ENCODE data around the gene TBPL1. TPM values are rescaled to one million over a fixed set of nuclear protein-coding genes. Genes with fewer than 3 reads are reported as not detected.
A peak's percentile ranks its signal among the peaks of the same experiment; 100 is the strongest.

Gene TBPL1
- total RNA-seq, 2 donors from 2014 or later, result 0.99 to 10.9 TPM

- DNase-seq (no peak), ATAC-seq (no peak)
- H3K9me3 ChIP-seq, result no peaks in the 10 kb centered on the region
- intact Hi-C loops (cut with DNase I), result no loop called here
- WGBS, 2 donors, result 68 to 70% methylated on average over 8 of the region's 8 CpGs
- no peak overlapping the region for H3K4me3 ChIP-seq
- H3K27ac ChIP-seq, result no peak overlapping the region
- H3K36me3 ChIP-seq (replicated peaks in 1 of 2; ENCODE audit: insufficient read depth in 1 of 2, low read depth in 2 of 2), result no peaks in the 10 kb centered on the region
- no peak for TF ChIP-seq CTCF (IDR thresholded peaks at IDR 0.05)
- no peaks in the 10 kb centered on the region for H3K4me1 ChIP-seq
- H3K27me3 ChIP-seq, result no peaks in the 10 kb centered on the region
These were observed 13.0 kb upstream of the TBPL1 start for GRCh38 chr6:133939778-133940667.

- Histone ChIP-seq H3K9me3 (no peaks in the 10 kb centered on the region), H3K36me3 (replicated peaks in 1 of 2; ENCODE audit: insufficient read depth in 1 of 2, low read depth in 2 of 2) (no peaks in the 10 kb centered on the region), H3K27me3 (no peaks in the 10 kb centered on the region), H3K4me3 (no peak overlapping the region), H3K27ac (no peak overlapping the region), H3K4me1 (peaks cover 30% of the 10 kb centered on the region)
- intact Hi-C loops (cut with DNase I), result no loop called here
- ATAC-seq, result no peak
- no peak for DNase-seq
- 93 to 95% methylated on average over 3 of the region's 3 CpGs for WGBS, 2 donors
- TF ChIP-seq CTCF (IDR thresholded peaks at IDR 0.05) (no peak), POLR2A (IDR thresholded peaks at IDR 0.05) (no peak)
These were observed 7.9 kb upstream of the TBPL1 start for GRCh38 chr6:133945158-133945557.

GRCh38 chr6:133947302-133947900 is 5.6 kb upstream of the TBPL1 start:
- TF ChIP-seq POLR2A (IDR thresholded peaks at IDR 0.05), result peak in 1 of 3 donors; percentile 17
- peak in 3 of 7 experiments; percentile 28 to 33 (median 29) for TF ChIP-seq CTCF (IDR thresholded peaks at IDR 0.05)
- Histone ChIP-seq H3K27ac (peak overlapping the region; percentile 41 to 77 (median 61)), H3K27me3 (no peaks in the 10 kb centered on the region), H3K4me1 (peaks cover 30% of the 10 kb centered on the region), H3K4me3 (no peak overlapping the region), H3K9me3 (no peaks in the 10 kb centered on the region), H3K36me3 (replicated peaks in 1 of 2; ENCODE audit: insufficient read depth in 1 of 2, low read depth in 2 of 2) (no peaks in the 10 kb centered on the region)
- intact Hi-C loops (cut with DNase I), result no loop called here
- DNase-seq (peak; percentile 66 to 89 (median 76)), ATAC-seq (peak; percentile 83)
- WGBS, 2 donors, result 8 to 10% methylated on average over 1 of the region's 1 CpG

GRCh38 chr6:133948472-133948871 is 4.6 kb upstream of the TBPL1 start:
- DNase-seq, result no peak
- peak overlapping the region; percentile 41 to 77 (median 61) for H3K27ac ChIP-seq
- WGBS, 2 donors, result 72 to 83% methylated on average over 2 of the region's 2 CpGs

More at GRCh38 chr6:133948472-133948871, 4.6 kb upstream of the TBPL1 start:
- peaks cover 30% of the 10 kb centered on the region for H3K4me1 ChIP-seq
- intact Hi-C loops (cut with DNase I), result no loop called here
- H3K27me3 ChIP-seq, result no peaks in the 10 kb centered on the region
- H3K9me3 ChIP-seq, result no peaks in the 10 kb centered on the region
- H3K36me3 ChIP-seq (replicated peaks in 1 of 2; ENCODE audit: insufficient read depth in 1 of 2, low read depth in 2 of 2), result no peaks in the 10 kb centered on the region
- TF ChIP-seq POLR2A (IDR thresholded peaks at IDR 0.05) (no peak), CTCF (IDR thresholded peaks at IDR 0.05) (no peak)
- H3K4me3 ChIP-seq, result no peak overlapping the region
- no peak for ATAC-seq
